ENCODE measurements around the gene SOWAHA. TPM values are rescaled to one million over a fixed set of nuclear protein-coding genes. Genes with fewer than 3 reads are reported as not detected.
A peak's percentile ranks its signal among the peaks of the same experiment; 100 is the strongest.

SOWAHA gene
- total and polyA plus RNA-seq, 2 donors (not counting 1 experiment from before 2014, with no cell fraction given), result not detected

DNA sequence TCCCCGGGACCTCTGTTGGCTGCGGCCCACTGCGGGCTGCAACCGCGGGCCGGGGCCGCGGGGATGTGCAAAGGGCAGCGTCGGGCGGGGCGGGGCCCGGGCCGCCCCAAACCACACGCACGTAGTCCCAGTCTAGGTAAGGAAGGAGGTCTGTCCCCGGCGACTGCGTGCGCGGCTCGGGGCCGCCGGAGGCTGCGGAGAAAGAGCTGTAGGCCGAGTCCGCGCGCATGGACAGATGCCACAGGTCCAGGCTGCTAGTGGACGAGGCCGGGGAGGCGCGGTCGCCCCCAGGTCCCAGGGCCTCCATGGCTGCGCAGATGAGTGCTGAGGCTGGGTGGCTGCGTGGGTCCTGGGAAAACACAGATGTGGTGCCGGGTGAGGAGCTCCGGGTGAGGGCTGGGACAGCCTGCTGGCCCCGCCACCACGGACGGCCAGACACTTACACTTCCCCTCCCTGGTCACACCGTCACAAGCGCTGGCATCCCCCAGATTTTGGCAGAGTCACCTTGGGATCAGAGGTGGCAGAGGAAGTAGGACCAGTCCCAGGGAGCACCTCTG, 12.8 kb downstream of the SOWAHA start:
- WGBS (ENCODE audit: insufficient coverage), result 13% methylated on average over 39 of the region's 43 CpGs
- ATAC-seq (ENCODE audit: low read depth), result peak; percentile 20
- H2AFZ ChIP-seq (ENCODE audit: insufficient read depth, low read depth, low read length, poor library complexity, severe bottlenecking), result peak overlapping the region; percentile 64
- Mint-ChIP-seq H3K27ac (no peak overlapping the region), H3K4me3 (peak overlapping the region; percentile 54), H3K27me3 (peaks cover 33% of the 10 kb centered on the region), H3K4me1 (peaks cover 16% of the 10 kb centered on the region), H3K9me3 (ENCODE audit: insufficient read depth) (no peaks in the 10 kb centered on the region)
- peak overlapping the region; percentile 83 for H3K4me2 ChIP-seq (replicated peaks; ENCODE audit: low read depth, low read length, poor library complexity, severe bottlenecking)
- no peaks in the 10 kb centered on the region for H4K20me1 ChIP-seq (ENCODE audit: control insufficient read depth, insufficient read depth, low read length, poor library complexity, severe bottlenecking)
- CTCF ChIA-PET, result interaction anchor here (1.2 to 1.9 kb wide), 3 partner anchors 30 to 325 kb away, joined by 3 to 5 read pairs (median 4); no protein-coding TSS in a partner anchor
- peaks cover 29 to 42% of the 10 kb centered on the region in 2 donors for H3K4me1 ChIP-seq (ENCODE audit: control insufficient read depth in 2 of 2, insufficient read depth in 2 of 2, low read length in 2 of 2)
- peak overlapping the region in 3 of 5 experiments; percentile 11 to 51 (median 39) for H3K4me3 ChIP-seq (ENCODE audit: control extremely low read depth in 1 of 5, extremely low read depth in 1 of 5, insufficient read depth in 1 of 5, low read depth in 2 of 5, low read length in 4 of 5)
- intact Hi-C loops (cut with micrococcal nuclease), result no loop called here
- H3K27ac ChIP-seq (ENCODE audit: low read length in 2 of 2), result no peak overlapping the region
- H3K79me2 ChIP-seq (ENCODE audit: control insufficient read depth, insufficient read depth, low read length), result no peaks in the 10 kb centered on the region
- TF ChIP-seq, protein P1, sequence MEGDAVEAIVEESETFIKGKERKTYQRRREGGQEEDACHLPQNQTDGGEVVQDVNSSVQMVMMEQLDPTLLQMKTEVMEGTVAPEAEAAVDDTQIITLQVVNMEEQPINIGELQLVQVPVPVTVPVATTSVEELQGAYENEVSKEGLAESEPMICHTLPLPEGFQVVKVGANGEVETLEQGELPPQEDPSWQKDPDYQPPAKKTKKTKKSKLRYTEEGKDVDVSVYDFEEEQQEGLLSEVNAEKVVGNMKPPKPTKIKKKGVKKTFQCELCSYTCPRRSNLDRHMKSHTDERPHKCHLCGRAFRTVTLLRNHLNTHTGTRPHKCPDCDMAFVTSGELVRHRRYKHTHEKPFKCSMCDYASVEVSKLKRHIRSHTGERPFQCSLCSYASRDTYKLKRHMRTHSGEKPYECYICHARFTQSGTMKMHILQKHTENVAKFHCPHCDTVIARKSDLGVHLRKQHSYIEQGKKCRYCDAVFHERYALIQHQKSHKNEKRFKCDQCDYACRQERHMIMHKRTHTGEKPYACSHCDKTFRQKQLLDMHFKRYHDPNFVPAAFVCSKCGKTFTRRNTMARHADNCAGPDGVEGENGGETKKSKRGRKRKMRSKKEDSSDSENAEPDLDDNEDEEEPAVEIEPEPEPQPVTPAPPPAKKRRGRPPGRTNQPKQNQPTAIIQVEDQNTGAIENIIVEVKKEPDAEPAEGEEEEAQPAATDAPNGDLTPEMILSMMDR (IDR thresholded peaks at IDR 0.05), result no peak
- no peak for TF ChIP-seq EZH2 (IDR thresholded peaks at IDR 0.05; ENCODE audit: borderline replicate concordance, insufficient read depth, low read depth, low read length, poor library complexity, severe bottlenecking)
- peak; percentile 49 for DNase-seq
- H3K9ac ChIP-seq (ENCODE audit: low read length), result peak overlapping the region; percentile 47
- POLR2A ChIA-PET, result no interaction called here
- H3K9me3 ChIP-seq (ENCODE audit: control extremely low read depth in 1 of 3, control insufficient read depth in 2 of 3, insufficient read depth in 1 of 3, low read length in 2 of 3), result peaks cover 0 to 4% (median 0%) of the 10 kb centered on the region in 3 donors
- H3K27me3 ChIP-seq (replicated peaks in 1 of 4; ENCODE audit: control extremely low read depth in 1 of 4, control insufficient read depth in 3 of 4, insufficient read depth in 4 of 4, low read length in 3 of 4), result peaks cover 0 to 82% (median 46%) of the 10 kb centered on the region in 4 experiments
- no peaks in the 10 kb centered on the region for H3K36me3 ChIP-seq (replicated peaks in 1 of 2; ENCODE audit: control extremely low read depth in 1 of 2, control insufficient read depth in 1 of 2, extremely low read depth in 1 of 2, insufficient read depth in 2 of 2, low read length in 1 of 2)

DNA sequence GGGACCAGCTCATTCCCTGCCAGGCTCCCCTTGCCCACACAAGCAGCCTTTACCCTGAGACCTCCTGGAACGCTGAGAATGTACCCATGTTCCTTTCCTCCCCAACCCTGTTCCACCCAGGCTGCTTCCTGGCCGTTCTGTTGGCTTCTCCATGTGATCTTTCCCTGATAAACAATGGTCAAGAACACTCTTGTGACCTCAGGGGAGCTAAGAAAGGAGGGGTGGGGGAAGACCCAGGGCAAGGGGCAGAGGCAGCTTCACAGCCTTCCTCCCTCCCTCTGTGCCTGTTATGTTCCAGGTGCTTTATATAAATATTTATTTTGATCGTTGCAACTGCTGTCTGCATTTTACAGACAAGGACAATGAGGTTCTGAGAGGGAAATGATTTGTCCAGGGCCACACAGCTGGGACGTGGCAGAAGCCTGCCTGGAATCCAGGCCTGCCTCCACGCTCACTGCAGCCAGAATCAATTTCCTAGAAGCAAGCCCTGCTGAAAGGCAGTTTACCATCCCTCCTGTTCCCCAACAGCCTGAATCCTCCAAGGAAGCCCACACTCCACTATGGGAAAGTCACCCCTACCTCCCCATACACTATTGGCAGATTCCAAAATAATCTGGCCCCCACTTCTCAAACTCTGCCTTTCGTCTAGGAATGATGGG, 13.5 kb downstream of the SOWAHA start:
- H3K27ac Mint-ChIP-seq, result no peak overlapping the region
- ATAC-seq (ENCODE audit: low read depth) (no peak), DNase-seq (no peak)
- H3K79me2 ChIP-seq (ENCODE audit: control insufficient read depth, insufficient read depth, low read length), result no peaks in the 10 kb centered on the region
- intact Hi-C loops (cut with micrococcal nuclease), result no loop called here
- POLR2A ChIA-PET, result no interaction called here
- no peaks in the 10 kb centered on the region for H3K9me3 Mint-ChIP-seq (ENCODE audit: insufficient read depth)
- H3K4me1 ChIP-seq (ENCODE audit: control insufficient read depth in 2 of 2, insufficient read depth in 2 of 2, low read length in 2 of 2), result peaks cover 31 to 43% of the 10 kb centered on the region in 2 donors
- H2AFZ ChIP-seq (ENCODE audit: insufficient read depth, low read depth, low read length, poor library complexity, severe bottlenecking), result no peak overlapping the region
- H3K4me3 Mint-ChIP-seq, result peak overlapping the region; percentile 54
- CTCF ChIA-PET, result interaction anchor here (1.3 to 5.4 kb wide), 3 partner anchors 31 to 326 kb away, joined by 3 to 75 read pairs (median 5); no protein-coding TSS in a partner anchor
- H3K27ac ChIP-seq (ENCODE audit: low read length in 2 of 2), result no peak overlapping the region
- no peak overlapping the region for H3K9ac ChIP-seq (ENCODE audit: low read length)
- 96% methylated on average over 4 of the region's 6 CpGs for WGBS (ENCODE audit: insufficient coverage)
- no peak overlapping the region for H3K4me2 ChIP-seq (replicated peaks; ENCODE audit: low read depth, low read length, poor library complexity, severe bottlenecking)
- peaks cover 0 to 7% (median 0%) of the 10 kb centered on the region in 3 donors for H3K9me3 ChIP-seq (ENCODE audit: control extremely low read depth in 1 of 3, control insufficient read depth in 2 of 3, insufficient read depth in 1 of 3, low read length in 2 of 3)
- H3K27me3 ChIP-seq (replicated peaks in 1 of 4; ENCODE audit: control extremely low read depth in 1 of 4, control insufficient read depth in 3 of 4, insufficient read depth in 4 of 4, low read length in 3 of 4), result peaks cover 0 to 83% (median 49%) of the 10 kb centered on the region in 4 experiments
- no peak overlapping the region for H3K4me3 ChIP-seq (ENCODE audit: control extremely low read depth in 1 of 5, extremely low read depth in 1 of 5, insufficient read depth in 1 of 5, low read depth in 2 of 5, low read length in 4 of 5)
- no peaks in the 10 kb centered on the region for H4K20me1 ChIP-seq (ENCODE audit: control insufficient read depth, insufficient read depth, low read length, poor library complexity, severe bottlenecking)
- H3K4me1 Mint-ChIP-seq, result peaks cover 20% of the 10 kb centered on the region
- H3K36me3 ChIP-seq (replicated peaks in 1 of 2; ENCODE audit: control extremely low read depth in 1 of 2, control insufficient read depth in 1 of 2, extremely low read depth in 1 of 2, insufficient read depth in 2 of 2, low read length in 1 of 2), result no peaks in the 10 kb centered on the region
- peaks cover 33% of the 10 kb centered on the region for H3K27me3 Mint-ChIP-seq
- TF ChIP-seq, protein P1 (IDR thresholded peaks at IDR 0.05), result no peak
- no peak for TF ChIP-seq EZH2 (IDR thresholded peaks at IDR 0.05; ENCODE audit: borderline replicate concordance, insufficient read depth, low read depth, low read length, poor library complexity, severe bottlenecking)
